Measurements from ENCODE around the gene CTCFL.

CTCFL gene

GRCh38 chr20:57482148-57482547 lies 42.8 kb downstream of the CTCFL start:
- peaks cover under 1% of the 10 kb centered on the region; the same call in 1 of the 2 replicates for H4K20me1 ChIP-seq (ENCODE audit: insufficient read depth, low read length)
- no peak for TF ChIP-seq EZH2 (IDR thresholded peaks at IDR 0.05; ENCODE audit: borderline replicate concordance, low read depth, low read length, severe bottlenecking)
- TF ChIP-seq, protein P1, sequence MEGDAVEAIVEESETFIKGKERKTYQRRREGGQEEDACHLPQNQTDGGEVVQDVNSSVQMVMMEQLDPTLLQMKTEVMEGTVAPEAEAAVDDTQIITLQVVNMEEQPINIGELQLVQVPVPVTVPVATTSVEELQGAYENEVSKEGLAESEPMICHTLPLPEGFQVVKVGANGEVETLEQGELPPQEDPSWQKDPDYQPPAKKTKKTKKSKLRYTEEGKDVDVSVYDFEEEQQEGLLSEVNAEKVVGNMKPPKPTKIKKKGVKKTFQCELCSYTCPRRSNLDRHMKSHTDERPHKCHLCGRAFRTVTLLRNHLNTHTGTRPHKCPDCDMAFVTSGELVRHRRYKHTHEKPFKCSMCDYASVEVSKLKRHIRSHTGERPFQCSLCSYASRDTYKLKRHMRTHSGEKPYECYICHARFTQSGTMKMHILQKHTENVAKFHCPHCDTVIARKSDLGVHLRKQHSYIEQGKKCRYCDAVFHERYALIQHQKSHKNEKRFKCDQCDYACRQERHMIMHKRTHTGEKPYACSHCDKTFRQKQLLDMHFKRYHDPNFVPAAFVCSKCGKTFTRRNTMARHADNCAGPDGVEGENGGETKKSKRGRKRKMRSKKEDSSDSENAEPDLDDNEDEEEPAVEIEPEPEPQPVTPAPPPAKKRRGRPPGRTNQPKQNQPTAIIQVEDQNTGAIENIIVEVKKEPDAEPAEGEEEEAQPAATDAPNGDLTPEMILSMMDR (IDR thresholded peaks at IDR 0.05; ENCODE audit: borderline replicate concordance, extremely low read depth, low read length, poor library complexity, severe bottlenecking): no peak
- DNase-seq (no peak), ATAC-seq (ENCODE audit: insufficient read depth, low read depth) (no peak)
- H3K27ac ChIP-seq (ENCODE audit: low read length): no peak overlapping the region
- H3K9me3 ChIP-seq (ENCODE audit: insufficient read depth, low read length, severe bottlenecking): no peaks in the 10 kb centered on the region
- no peak overlapping the region for H2AFZ ChIP-seq (ENCODE audit: low read depth, low read length)
- H3K79me2 ChIP-seq (ENCODE audit: insufficient read depth, low read length): no peaks in the 10 kb centered on the region
- peaks cover 37% of the 10 kb centered on the region for H3K27me3 ChIP-seq (ENCODE audit: insufficient read depth, low read length, poor library complexity)
- H3K4me2 ChIP-seq (ENCODE audit: insufficient read depth, low read length): no peak overlapping the region
- H3K36me3 ChIP-seq (ENCODE audit: insufficient read depth, low read length): no peaks in the 10 kb centered on the region
- H3K4me1 ChIP-seq (ENCODE audit: insufficient read depth, low read length): peaks cover 10% of the 10 kb centered on the region
- no peak overlapping the region for H3K4me3 ChIP-seq (ENCODE audit: low read depth in 1 of 2, low read length in 2 of 2)
- H3K9ac ChIP-seq (ENCODE audit: low read depth, low read length): no peak overlapping the region

DNA sequence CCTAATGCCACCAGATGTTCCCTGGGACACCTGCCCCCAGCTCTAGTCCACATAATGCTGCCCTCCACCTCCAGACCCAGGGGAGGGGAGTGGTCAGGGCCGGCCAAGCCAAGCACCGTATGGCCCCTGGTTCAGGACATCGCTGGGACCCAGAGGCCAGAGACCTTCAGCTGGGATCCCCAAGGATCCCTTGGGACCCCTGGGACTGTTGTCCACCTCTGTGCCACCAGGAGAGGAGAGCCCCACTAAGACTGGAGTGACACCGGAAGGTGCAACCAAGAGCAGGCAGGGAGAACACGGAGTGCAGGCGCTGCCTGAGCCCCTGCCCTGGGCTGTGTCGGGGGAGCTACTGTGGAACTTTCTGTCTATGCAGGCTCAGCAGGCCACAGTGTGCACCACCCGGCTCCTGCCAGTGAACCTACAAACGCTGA lies 43.6 kb downstream of the CTCFL start:
- H3K27me3 ChIP-seq (ENCODE audit: insufficient read depth, low read length, poor library complexity): peaks cover 41% of the 10 kb centered on the region
- no peak overlapping the region for H3K4me2 ChIP-seq (ENCODE audit: insufficient read depth, low read length)
- H4K20me1 ChIP-seq (ENCODE audit: insufficient read depth, low read length): peaks cover 3% of the 10 kb centered on the region; the same call in 1 of the 2 replicates
- TF ChIP-seq, protein P1 (IDR thresholded peaks at IDR 0.05; ENCODE audit: borderline replicate concordance, extremely low read depth, low read length, poor library complexity, severe bottlenecking): no peak
- no peak for TF ChIP-seq EZH2 (IDR thresholded peaks at IDR 0.05; ENCODE audit: borderline replicate concordance, low read depth, low read length, severe bottlenecking)
- ATAC-seq (ENCODE audit: insufficient read depth, low read depth) (no peak), DNase-seq (no peak)
- peaks cover 10% of the 10 kb centered on the region for H3K4me1 ChIP-seq (ENCODE audit: insufficient read depth, low read length)
- H3K4me3 ChIP-seq (ENCODE audit: low read depth in 1 of 2, low read length in 2 of 2): no peak overlapping the region
- H3K9me3 ChIP-seq (ENCODE audit: insufficient read depth, low read length, severe bottlenecking): no peaks in the 10 kb centered on the region
- no peak overlapping the region for H3K27ac ChIP-seq (ENCODE audit: low read length)
- no peaks in the 10 kb centered on the region for H3K36me3 ChIP-seq (ENCODE audit: insufficient read depth, low read length)
- H3K79me2 ChIP-seq (ENCODE audit: insufficient read depth, low read length): no peaks in the 10 kb centered on the region
- H3K9ac ChIP-seq (ENCODE audit: low read depth, low read length): no peak overlapping the region
- no peak overlapping the region for H2AFZ ChIP-seq (ENCODE audit: low read depth, low read length)

DNA sequence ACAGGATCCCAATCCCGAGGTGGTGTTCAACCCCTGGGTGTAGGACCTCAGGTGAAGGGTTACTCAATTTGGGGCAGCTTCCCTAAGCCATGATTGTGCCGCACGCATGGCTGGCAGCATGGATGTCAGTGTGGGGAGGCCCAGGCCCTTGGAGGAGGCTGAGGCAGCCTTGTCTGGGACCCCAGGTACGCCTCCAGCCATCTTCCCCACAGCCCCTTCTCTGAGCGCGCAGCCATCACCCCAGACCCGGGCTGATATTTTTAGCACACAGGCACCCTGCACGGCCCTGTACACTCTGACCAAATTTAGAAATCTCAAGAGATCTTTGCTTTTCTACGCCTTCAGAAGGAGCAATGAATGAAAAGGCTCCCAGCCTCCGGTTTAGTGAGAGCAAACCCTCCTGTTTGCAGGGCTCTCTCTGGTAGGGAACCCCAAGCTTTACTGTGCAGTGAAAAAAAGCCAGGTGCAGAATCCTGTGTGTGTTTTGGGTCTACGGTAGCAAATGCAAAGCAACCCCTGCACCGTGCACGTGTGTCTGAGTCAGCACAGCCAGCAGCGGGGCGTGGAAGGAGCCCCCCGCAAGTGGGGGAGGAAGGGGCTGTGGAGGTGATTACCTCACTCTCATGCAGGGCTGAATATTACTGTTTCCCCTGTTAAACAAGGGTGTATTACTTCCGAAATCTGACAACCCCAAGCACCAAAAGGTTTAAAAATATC lies 44.3 kb downstream of the CTCFL start:
- TF ChIP-seq, protein P1 (IDR thresholded peaks at IDR 0.05; ENCODE audit: borderline replicate concordance, extremely low read depth, low read length, poor library complexity, severe bottlenecking): no peak
- no peak for TF ChIP-seq EZH2 (IDR thresholded peaks at IDR 0.05; ENCODE audit: borderline replicate concordance, low read depth, low read length, severe bottlenecking)
- peaks cover 3% of the 10 kb centered on the region; the same call in 1 of the 2 replicates for H4K20me1 ChIP-seq (ENCODE audit: insufficient read depth, low read length)
- peaks cover 10% of the 10 kb centered on the region for H3K4me1 ChIP-seq (ENCODE audit: insufficient read depth, low read length)
- no peak overlapping the region for H3K4me3 ChIP-seq (ENCODE audit: low read depth in 1 of 2, low read length in 2 of 2)
- H3K79me2 ChIP-seq (ENCODE audit: insufficient read depth, low read length): no peaks in the 10 kb centered on the region
- ATAC-seq (ENCODE audit: insufficient read depth, low read depth) (peak; percentile 47; the same call in 2 of the 3 replicates), DNase-seq (no peak)
- peaks cover 47% of the 10 kb centered on the region for H3K27me3 ChIP-seq (ENCODE audit: insufficient read depth, low read length, poor library complexity)
- H3K27ac ChIP-seq (ENCODE audit: low read length): no peak overlapping the region
- no peak overlapping the region for H2AFZ ChIP-seq (ENCODE audit: low read depth, low read length)
- H3K4me2 ChIP-seq (ENCODE audit: insufficient read depth, low read length): no peak overlapping the region
- H3K9ac ChIP-seq (ENCODE audit: low read depth, low read length): no peak overlapping the region
- no peaks in the 10 kb centered on the region for H3K9me3 ChIP-seq (ENCODE audit: insufficient read depth, low read length, severe bottlenecking)
- no peaks in the 10 kb centered on the region for H3K36me3 ChIP-seq (ENCODE audit: insufficient read depth, low read length)

All from DND-41 (cell line).